ENCODE data around the gene KRTAP10-3. TPM values are rescaled to one million over a fixed set of nuclear protein-coding genes. Genes with fewer than 3 reads are reported as not detected.
"Not testable (repeated sequence)": the region's sequence is repeated elsewhere in the genome, so short reads cannot be mapped to it uniquely, and the experiment has no call there.

KRTAP10-3 gene
- total RNA-seq, 4 donors from 2014 or later, result not detected

DNA sequence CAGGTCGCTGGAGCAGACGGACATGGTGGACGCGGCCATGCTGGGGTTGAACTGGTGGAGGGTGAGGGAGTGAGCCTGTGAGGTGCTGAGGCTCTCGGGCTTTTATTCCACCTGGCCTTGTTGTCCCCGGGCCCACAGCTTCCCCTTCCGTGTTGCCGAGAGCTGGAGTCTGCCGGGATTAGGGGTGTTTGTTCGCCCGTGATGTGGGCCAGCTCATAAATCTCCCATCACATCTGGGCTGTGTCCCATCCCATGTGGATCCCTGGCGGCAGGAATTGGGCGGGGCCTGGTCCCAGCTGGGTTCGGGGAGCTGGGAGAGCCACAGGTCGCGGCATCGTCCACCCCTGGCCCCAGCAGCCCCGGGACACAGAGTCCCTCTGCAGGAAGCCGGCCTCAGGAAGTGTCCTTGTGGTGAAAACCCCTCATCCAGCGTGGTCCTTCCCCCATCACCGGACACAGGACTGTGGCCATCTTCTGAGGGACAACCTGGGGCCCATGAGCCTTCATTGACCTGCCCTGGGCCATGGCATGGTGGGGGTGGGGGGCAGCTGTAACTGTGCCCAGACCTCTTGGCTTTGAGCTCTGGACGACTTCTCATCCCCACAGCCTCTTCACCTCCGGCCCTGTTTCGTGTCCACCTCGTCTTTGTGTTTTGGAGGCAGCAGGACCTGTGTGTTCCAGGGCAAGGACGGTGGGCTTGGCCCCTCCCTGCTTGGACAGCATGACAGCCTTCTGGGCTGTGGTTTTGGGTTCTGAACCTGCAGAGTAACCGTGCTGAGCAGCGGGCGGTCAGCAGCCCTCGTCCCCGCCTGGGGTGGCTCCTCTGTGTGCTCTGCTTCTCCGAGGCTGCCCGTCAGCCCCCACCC is 34.1 kb upstream of the KRTAP10-3 start, which contains the start of gene KRTAP10-6:
Gene KRTAP10-6, minus strand, starts transcription at position 60 of the 866 bp plus-strand sequence. Its CDS starts 21 bp downstream, at position 39.
- WGBS, 2 donors, result 49 to 66% methylated on average over 14 to 16 of the region's 33 CpGs
- intact Hi-C loops (cut with DNase I), result no loop called here
- Histone ChIP-seq H3K4me1 (peaks cover 0 to 15% (median 0%) of the 10 kb centered on the region in 3 donors), H3K27ac (no peak within 1 kb of the TSS), H3K4me3 (peak within 1 kb of the TSS in 1 of 4 donors; percentile 7), H3K36me3 (no peaks in the 10 kb centered on the region), H3K27me3 (peaks cover 0 to 66% (median 0%) of the 10 kb centered on the region in 4 donors), H3K9me3 (no peaks in the 10 kb centered on the region)
- no peak for TF ChIP-seq POLR2A (IDR thresholded peaks at IDR 0.05)
- TF ChIP-seq, protein P1, sequence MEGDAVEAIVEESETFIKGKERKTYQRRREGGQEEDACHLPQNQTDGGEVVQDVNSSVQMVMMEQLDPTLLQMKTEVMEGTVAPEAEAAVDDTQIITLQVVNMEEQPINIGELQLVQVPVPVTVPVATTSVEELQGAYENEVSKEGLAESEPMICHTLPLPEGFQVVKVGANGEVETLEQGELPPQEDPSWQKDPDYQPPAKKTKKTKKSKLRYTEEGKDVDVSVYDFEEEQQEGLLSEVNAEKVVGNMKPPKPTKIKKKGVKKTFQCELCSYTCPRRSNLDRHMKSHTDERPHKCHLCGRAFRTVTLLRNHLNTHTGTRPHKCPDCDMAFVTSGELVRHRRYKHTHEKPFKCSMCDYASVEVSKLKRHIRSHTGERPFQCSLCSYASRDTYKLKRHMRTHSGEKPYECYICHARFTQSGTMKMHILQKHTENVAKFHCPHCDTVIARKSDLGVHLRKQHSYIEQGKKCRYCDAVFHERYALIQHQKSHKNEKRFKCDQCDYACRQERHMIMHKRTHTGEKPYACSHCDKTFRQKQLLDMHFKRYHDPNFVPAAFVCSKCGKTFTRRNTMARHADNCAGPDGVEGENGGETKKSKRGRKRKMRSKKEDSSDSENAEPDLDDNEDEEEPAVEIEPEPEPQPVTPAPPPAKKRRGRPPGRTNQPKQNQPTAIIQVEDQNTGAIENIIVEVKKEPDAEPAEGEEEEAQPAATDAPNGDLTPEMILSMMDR (IDR thresholded peaks at IDR 0.05), result no peak
- no peak for DNase-seq

DNA sequence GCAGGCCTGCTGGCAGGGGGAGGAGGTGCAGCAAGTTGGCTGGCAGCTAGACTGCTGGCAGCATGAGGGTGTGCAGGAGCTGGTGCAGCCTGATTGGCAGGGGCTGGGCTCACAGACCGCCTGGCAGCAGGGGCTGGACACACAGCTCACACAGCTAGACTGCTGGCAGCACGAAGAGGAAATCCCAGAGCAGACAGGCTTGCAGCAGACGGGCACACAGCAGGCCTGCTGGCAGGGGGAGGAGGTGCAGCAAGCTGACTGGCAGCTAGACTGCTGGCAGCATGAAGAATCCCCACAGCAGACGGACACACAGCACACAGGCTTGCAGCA is 33.2 kb upstream of the KRTAP10-3 start:
- no CpG with 5 or more reads among the region's 4 CpGs for WGBS, 2 donors
- H3K27ac ChIP-seq; intact Hi-C loops (cut with DNase I); DNase-seq; H3K36me3 ChIP-seq; H3K4me3 ChIP-seq; H3K9me3 ChIP-seq: not testable (repeated sequence)
- Histone ChIP-seq H3K27me3 (peaks cover 0 to 69% (median 0%) of the 10 kb centered on the region in 4 donors), H3K4me1 (peaks cover 0 to 15% (median 0%) of the 10 kb centered on the region in 3 donors)

DNA sequence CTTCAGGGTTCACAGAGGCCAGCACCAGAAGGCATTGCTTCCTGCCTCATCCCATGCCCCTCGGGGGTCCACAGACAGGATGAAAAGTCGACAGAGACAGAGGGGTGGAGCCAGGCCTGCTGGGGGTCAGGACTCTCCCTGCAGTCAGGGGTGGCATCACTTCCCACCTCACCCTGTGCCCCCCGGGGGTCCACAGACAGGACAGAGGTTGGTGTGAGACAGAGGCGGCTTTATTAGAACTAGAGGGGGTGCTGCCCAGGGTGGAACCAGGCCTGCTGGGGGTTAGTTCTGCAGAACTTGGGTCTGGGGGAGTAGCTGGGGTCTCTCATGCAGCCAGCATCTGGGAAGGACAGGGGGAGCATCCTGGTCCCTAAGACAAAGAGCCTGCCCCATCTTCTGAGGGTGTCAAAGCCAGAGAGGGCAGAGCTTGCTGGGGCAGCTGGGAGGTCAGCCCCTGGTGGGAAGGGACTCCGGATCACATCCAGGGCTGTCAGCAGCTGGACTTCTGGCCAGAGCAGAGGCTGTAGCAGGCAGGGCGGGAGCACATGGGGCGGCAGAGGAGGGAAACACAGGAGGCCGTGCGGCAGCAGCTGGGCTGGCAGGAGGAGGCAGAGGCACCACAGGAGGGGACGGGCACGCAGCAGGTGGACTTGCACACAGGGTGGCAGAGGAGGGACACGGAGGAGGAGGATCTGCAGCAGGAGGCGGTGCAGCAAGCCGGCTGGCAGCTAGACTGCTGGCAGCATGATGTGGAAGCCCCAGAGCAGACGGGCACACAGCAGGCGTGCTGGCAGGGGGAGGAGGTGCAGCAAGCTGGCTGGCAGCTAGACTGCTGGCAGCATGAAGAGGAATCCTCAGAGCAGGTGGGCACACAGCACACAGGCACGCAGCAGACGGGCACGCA is 32.6 kb upstream of the KRTAP10-3 start:
- intact Hi-C loops (cut with DNase I); H3K4me3 ChIP-seq; DNase-seq; H3K9me3 ChIP-seq; H3K36me3 ChIP-seq; H3K27ac ChIP-seq: not testable (repeated sequence)
- H3K4me1 ChIP-seq, result peaks cover 0 to 15% (median 0%) of the 10 kb centered on the region in 3 donors
- 47 to 49% methylated on average over 3 to 13 of the region's 19 CpGs for WGBS, 2 donors
- peaks cover 0 to 72% (median 0%) of the 10 kb centered on the region in 4 donors for H3K27me3 ChIP-seq

DNA sequence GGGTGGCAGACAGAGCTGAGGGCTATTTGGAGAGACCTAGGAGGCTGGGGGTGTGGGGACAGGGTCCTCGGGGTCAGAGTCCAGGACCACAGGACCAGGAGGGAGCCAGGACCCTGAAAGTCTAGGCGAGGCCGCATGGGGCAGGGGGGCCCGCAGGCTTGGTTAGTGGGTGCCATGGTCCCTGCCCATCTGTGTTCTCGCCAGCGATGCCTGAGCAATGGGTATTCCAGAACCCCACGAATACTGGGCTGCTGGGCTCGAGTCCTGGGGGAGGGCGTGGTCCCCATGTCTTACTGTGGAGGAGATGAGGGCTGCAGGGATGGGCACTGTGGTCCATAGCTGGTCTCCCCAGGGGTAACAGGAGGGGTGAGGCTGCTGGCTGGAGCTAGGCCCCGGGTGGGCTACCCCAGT is 31.7 kb upstream of the KRTAP10-3 start:
- intact Hi-C loops (cut with DNase I), result no loop called here
- TF ChIP-seq, protein P1 (IDR thresholded peaks at IDR 0.05), result no peak
- no peak for TF ChIP-seq POLR2A (IDR thresholded peaks at IDR 0.05)
- H3K27ac ChIP-seq, result no peak overlapping the region
- H3K36me3 ChIP-seq, result no peaks in the 10 kb centered on the region
- WGBS, 2 donors, result 61 to 91% methylated on average over 7 to 9 of the region's 10 CpGs
- no peak for DNase-seq
- no peak overlapping the region for H3K4me3 ChIP-seq
- peaks cover 0 to 72% (median 1%) of the 10 kb centered on the region in 4 donors for H3K27me3 ChIP-seq
- H3K9me3 ChIP-seq, result peaks cover 0 to 5% (median 0%) of the 10 kb centered on the region in 3 donors
- peaks cover 0 to 15% (median 0%) of the 10 kb centered on the region in 3 donors for H3K4me1 ChIP-seq

DNA sequence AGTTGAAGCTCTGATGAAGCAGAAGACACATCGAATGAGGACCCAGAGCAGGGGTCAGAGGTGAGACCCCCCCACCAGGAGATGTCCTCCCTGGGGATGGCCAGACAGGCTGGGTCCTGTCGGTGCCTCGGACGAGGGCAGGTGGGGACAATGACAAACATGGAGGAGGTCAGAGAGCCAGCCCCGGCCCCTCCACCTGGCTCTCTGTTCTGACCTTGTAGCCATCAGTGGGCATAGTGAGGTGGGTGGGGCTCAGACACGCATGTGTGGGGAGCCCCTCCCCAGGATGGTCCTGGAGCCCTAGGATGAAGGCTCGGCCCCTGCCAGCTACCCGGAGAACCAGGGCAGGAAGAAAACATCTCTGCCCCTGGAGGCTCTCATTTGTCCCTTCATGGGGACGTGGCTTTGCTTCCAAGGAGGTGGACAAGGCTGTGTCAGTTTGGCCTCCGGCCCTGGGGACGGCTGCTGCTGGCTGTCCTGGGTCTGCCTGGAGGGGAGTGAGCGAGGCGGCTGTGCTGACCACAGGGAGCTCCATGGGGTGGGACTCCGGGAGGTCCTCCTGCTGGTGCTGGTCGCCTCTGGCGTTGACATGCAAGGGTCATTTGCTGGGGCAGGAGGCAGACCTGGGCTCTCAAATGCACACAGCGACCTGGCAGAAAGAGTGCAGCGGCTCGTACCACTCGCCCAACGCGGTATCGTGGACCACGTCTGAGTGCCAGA is 31.2 kb upstream of the KRTAP10-3 start:
- Histone ChIP-seq H3K27ac (no peak overlapping the region), H3K9me3 (peaks cover 0 to 5% (median 0%) of the 10 kb centered on the region in 3 donors), H3K4me3 (no peak overlapping the region), H3K36me3 (no peaks in the 10 kb centered on the region), H3K27me3 (peaks cover 0 to 78% (median 1%) of the 10 kb centered on the region in 4 donors), H3K4me1 (peaks cover 0 to 15% (median 0%) of the 10 kb centered on the region in 3 donors)
- no peak for DNase-seq
- WGBS, 2 donors, result 71 to 74% methylated on average over 8 to 12 of the region's 24 CpGs
- TF ChIP-seq, protein P1 (IDR thresholded peaks at IDR 0.05), result no peak
- TF ChIP-seq POLR2A (IDR thresholded peaks at IDR 0.05), result no peak
- intact Hi-C loops (cut with DNase I), result no loop called here
